Measurements from ENCODE around the gene CAMK1G. TPM values are rescaled to one million over a fixed set of nuclear protein-coding genes. Genes with fewer than 3 reads are reported as not detected.

CAMK1G gene
- total and polyA plus RNA-seq, 3 experiments from 2014 or later = not detected

GRCh38 chr1:209652873-209653401, 69.4 kb downstream of the CAMK1G start:
- Mint-ChIP-seq H3K36me3 (no peaks in the 10 kb centered on the region), H3K27ac (peak overlapping the region in 4 of 8 donors; percentile 11 to 68 (median 46)), H3K9me3 (no peaks in the 10 kb centered on the region), H3K27me3 (peaks cover 0 to 5% of the 10 kb centered on the region in 2 donors), H3K4me3 (no peak overlapping the region), H3K4me1 (peaks cover 3 to 18% (median 11%) of the 10 kb centered on the region in 3 donors)
- ChIA-PET CTCF (interaction anchor here (1.1 kb wide), 1 partner anchor 14 kb away, joined by 3 read pairs; no protein-coding TSS in a partner anchor), POLR2A (no interaction called here)
- no peak for DNase-seq
- H3K36me3 ChIP-seq (ENCODE audit: insufficient read depth, low read length) = no peaks in the 10 kb centered on the region
- no peak overlapping the region for H3K4me3 ChIP-seq (ENCODE audit: low read length)
- peaks cover 4% of the 10 kb centered on the region for H3K4me1 ChIP-seq (ENCODE audit: insufficient read depth, low read length)
- no peaks in the 10 kb centered on the region for H3K27me3 ChIP-seq (ENCODE audit: insufficient read depth, low read length, poor library complexity, severe bottlenecking)
- H3K27ac ChIP-seq (ENCODE audit: low read depth, low read length) = no peak overlapping the region
- H3K9me3 ChIP-seq (ENCODE audit: low read length) = no peaks in the 10 kb centered on the region

- DNase-seq = no peak
- Histone ChIP-seq H3K4me1 (ENCODE audit: insufficient read depth, low read length) (peaks cover 4% of the 10 kb centered on the region), H3K4me3 (ENCODE audit: low read length) (no peak overlapping the region), H3K27me3 (ENCODE audit: insufficient read depth, low read length, poor library complexity, severe bottlenecking) (no peaks in the 10 kb centered on the region), H3K36me3 (ENCODE audit: insufficient read depth, low read length) (no peaks in the 10 kb centered on the region), H3K9me3 (ENCODE audit: low read length) (no peaks in the 10 kb centered on the region), H3K27ac (ENCODE audit: low read depth, low read length) (no peak overlapping the region)
- H3K4me3 Mint-ChIP-seq = no peak overlapping the region
- POLR2A ChIA-PET = no interaction called here
- peaks cover 3 to 18% (median 11%) of the 10 kb centered on the region in 3 donors for H3K4me1 Mint-ChIP-seq
- peak overlapping the region in 3 of 8 donors; percentile 20 to 94 (median 51) for H3K27ac Mint-ChIP-seq
- peaks cover 5% of the 10 kb centered on the region in 2 donors for H3K27me3 Mint-ChIP-seq
- H3K36me3 Mint-ChIP-seq = no peaks in the 10 kb centered on the region
- no peaks in the 10 kb centered on the region for H3K9me3 Mint-ChIP-seq
- CTCF ChIA-PET = interaction anchor here (1.1 kb wide), 1 partner anchor 39 kb away, joined by 3 read pairs; no protein-coding TSS in a partner anchor
Observed at GRCh38 chr1:209653915-209654351, 70.4 kb downstream of the CAMK1G start.

DNA sequence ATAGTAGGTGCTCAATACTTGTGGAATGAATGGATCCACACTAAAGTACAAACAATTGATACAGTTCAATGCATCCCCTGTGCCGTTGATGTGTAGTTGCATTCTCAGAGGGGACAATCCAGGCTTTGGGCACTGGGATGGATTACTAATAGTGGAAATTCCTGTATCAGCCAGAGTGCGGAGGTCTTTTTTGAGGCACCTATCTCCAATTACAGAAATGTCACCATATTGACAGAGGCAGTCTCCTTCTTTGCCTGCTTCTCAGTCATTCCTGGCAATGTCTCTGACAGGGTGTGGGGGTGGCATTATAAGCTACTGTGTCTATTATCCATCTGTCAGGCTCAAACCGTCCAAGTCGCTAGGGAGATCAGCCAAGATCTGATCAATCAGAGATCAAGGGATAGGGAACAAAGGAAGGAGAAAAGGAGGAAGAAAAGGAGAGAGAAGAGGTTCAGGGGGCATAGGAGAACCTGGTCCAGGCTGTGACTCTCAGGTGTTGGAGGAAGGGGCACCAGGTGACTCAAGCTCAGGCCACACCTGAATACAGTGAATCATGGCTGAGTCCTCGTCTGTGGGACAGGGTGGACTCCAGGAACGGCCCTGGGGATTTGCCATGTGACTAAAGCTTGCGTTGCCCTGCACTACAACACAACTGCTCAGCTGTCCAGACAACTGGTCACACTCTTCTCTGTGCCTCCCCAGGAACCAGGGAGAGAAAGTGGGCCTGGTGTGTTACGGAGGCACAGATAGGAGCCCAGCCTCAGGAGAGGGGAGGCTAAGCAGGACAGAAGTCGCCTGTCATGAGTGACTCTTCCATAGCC, 72.1 kb downstream of the CAMK1G start:
- no peaks in the 10 kb centered on the region for H3K36me3 Mint-ChIP-seq
- H3K27me3 ChIP-seq (ENCODE audit: insufficient read depth, low read length, poor library complexity, severe bottlenecking) = no peaks in the 10 kb centered on the region
- no peak overlapping the region for H3K4me3 ChIP-seq (ENCODE audit: low read length)
- H3K27ac ChIP-seq (ENCODE audit: low read depth, low read length) = no peak overlapping the region
- H3K4me1 ChIP-seq (ENCODE audit: insufficient read depth, low read length) = peaks cover 4% of the 10 kb centered on the region
- no peak for DNase-seq
- H3K4me3 Mint-ChIP-seq = no peak overlapping the region
- H3K4me1 Mint-ChIP-seq = peaks cover 8 to 23% (median 12%) of the 10 kb centered on the region in 3 donors
- no peaks in the 10 kb centered on the region for H3K9me3 Mint-ChIP-seq
- H3K36me3 ChIP-seq (ENCODE audit: insufficient read depth, low read length) = no peaks in the 10 kb centered on the region
- ChIA-PET CTCF (no interaction called here), POLR2A (no interaction called here)
- H3K27me3 Mint-ChIP-seq = peaks cover 5 to 6% of the 10 kb centered on the region in 2 donors
- H3K9me3 ChIP-seq (ENCODE audit: low read length) = no peaks in the 10 kb centered on the region
- no peak overlapping the region for H3K27ac Mint-ChIP-seq

GRCh38 chr1:209657140-209657879, 73.8 kb downstream of the CAMK1G start:
- DNase-seq = no peak
- H3K4me1 ChIP-seq (ENCODE audit: insufficient read depth, low read length) = peaks cover 4% of the 10 kb centered on the region
- no peak overlapping the region for H3K27ac ChIP-seq (ENCODE audit: low read depth, low read length)
- Mint-ChIP-seq H3K4me1 (peaks cover 5 to 10% (median 6%) of the 10 kb centered on the region in 3 donors), H3K27me3 (peaks cover 5 to 6% of the 10 kb centered on the region in 2 donors), H3K9me3 (no peaks in the 10 kb centered on the region), H3K4me3 (no peak overlapping the region), H3K27ac (no peak overlapping the region), H3K36me3 (no peaks in the 10 kb centered on the region)
- no peaks in the 10 kb centered on the region for H3K9me3 ChIP-seq (ENCODE audit: low read length)
- POLR2A ChIA-PET = no interaction called here
- CTCF ChIA-PET = interaction anchor here (1.1 kb wide), 1 partner anchor 9 kb away, joined by 3 read pairs; no protein-coding TSS in a partner anchor
- no peaks in the 10 kb centered on the region for H3K36me3 ChIP-seq (ENCODE audit: insufficient read depth, low read length)
- H3K4me3 ChIP-seq (ENCODE audit: low read length) = no peak overlapping the region
- H3K27me3 ChIP-seq (ENCODE audit: insufficient read depth, low read length, poor library complexity, severe bottlenecking) = no peaks in the 10 kb centered on the region

- no peak overlapping the region for H3K4me3 ChIP-seq (ENCODE audit: low read length)
- H3K36me3 Mint-ChIP-seq = no peaks in the 10 kb centered on the region
- DNase-seq = no peak
- H3K9me3 ChIP-seq (ENCODE audit: low read length) = no peaks in the 10 kb centered on the region
- H3K27ac Mint-ChIP-seq = no peak overlapping the region
- no peak overlapping the region for H3K27ac ChIP-seq (ENCODE audit: low read depth, low read length)
- no peak overlapping the region for H3K4me3 Mint-ChIP-seq
- peaks cover 5 to 6% of the 10 kb centered on the region in 2 donors for H3K27me3 Mint-ChIP-seq
- no peaks in the 10 kb centered on the region for H3K36me3 ChIP-seq (ENCODE audit: insufficient read depth, low read length)
- no peaks in the 10 kb centered on the region for H3K27me3 ChIP-seq (ENCODE audit: insufficient read depth, low read length, poor library complexity, severe bottlenecking)
- peaks cover 5 to 10% (median 6%) of the 10 kb centered on the region in 3 donors for H3K4me1 Mint-ChIP-seq
- H3K9me3 Mint-ChIP-seq = no peaks in the 10 kb centered on the region
- ChIA-PET CTCF (no interaction called here), POLR2A (no interaction called here)
- peaks cover 4% of the 10 kb centered on the region for H3K4me1 ChIP-seq (ENCODE audit: insufficient read depth, low read length)
Observed at GRCh38 chr1:209657918-209658317, 74.4 kb downstream of the CAMK1G start.

DNA sequence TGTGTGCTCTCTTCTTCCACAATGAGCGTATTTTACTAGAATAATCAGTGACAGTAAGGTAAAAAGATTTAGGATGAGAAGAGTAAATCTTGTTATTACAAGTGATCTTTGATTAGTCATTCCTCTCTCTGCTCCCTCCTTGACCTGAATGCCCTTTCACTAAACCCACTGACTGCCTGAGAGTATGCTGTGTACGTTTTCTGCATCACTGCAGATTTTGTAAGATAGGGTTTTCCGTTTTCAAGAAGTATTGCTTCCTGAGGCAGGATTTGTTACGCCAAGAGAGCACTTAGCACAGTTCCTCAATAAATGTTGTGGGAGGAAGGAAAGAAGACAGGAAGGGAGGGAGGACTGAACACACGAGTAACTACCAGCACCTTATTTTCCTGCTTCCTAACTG, 76.4 kb downstream of the CAMK1G start:
- H3K27ac ChIP-seq (ENCODE audit: low read depth, low read length) = no peak overlapping the region
- Mint-ChIP-seq H3K9me3 (no peaks in the 10 kb centered on the region), H3K27ac (peak overlapping the region in 3 of 8 donors; percentile 17 to 60 (median 52)), H3K36me3 (peaks cover 0 to 1% (median 0%) of the 10 kb centered on the region in 3 donors), H3K4me1 (peaks cover 5 to 10% (median 6%) of the 10 kb centered on the region in 3 donors), H3K4me3 (no peak overlapping the region), H3K27me3 (peaks cover 5 to 6% of the 10 kb centered on the region in 2 donors)
- H3K4me3 ChIP-seq (ENCODE audit: low read length) = no peak overlapping the region
- no peaks in the 10 kb centered on the region for H3K27me3 ChIP-seq (ENCODE audit: insufficient read depth, low read length, poor library complexity, severe bottlenecking)
- CTCF ChIA-PET = no interaction called here
- POLR2A ChIA-PET = no interaction called here
- no peaks in the 10 kb centered on the region for H3K4me1 ChIP-seq (ENCODE audit: insufficient read depth, low read length)
- DNase-seq = no peak
- no peaks in the 10 kb centered on the region for H3K9me3 ChIP-seq (ENCODE audit: low read length)
- no peaks in the 10 kb centered on the region for H3K36me3 ChIP-seq (ENCODE audit: insufficient read depth, low read length)

GRCh38 chr1:209661071-209661470, 77.6 kb downstream of the CAMK1G start:
- Mint-ChIP-seq H3K27ac (peak overlapping the region in 1 of 8 donors; percentile 25), H3K36me3 (peaks cover 0 to 1% (median 0%) of the 10 kb centered on the region in 3 donors), H3K9me3 (no peaks in the 10 kb centered on the region), H3K4me3 (no peak overlapping the region), H3K4me1 (peaks cover 5 to 10% (median 6%) of the 10 kb centered on the region in 3 donors), H3K27me3 (peaks cover 4 to 5% of the 10 kb centered on the region in 2 donors)
- no peaks in the 10 kb centered on the region for H3K9me3 ChIP-seq (ENCODE audit: low read length)
- no peaks in the 10 kb centered on the region for H3K36me3 ChIP-seq (ENCODE audit: insufficient read depth, low read length)
- DNase-seq = no peak
- H3K27me3 ChIP-seq (ENCODE audit: insufficient read depth, low read length, poor library complexity, severe bottlenecking) = no peaks in the 10 kb centered on the region
- no peak overlapping the region for H3K27ac ChIP-seq (ENCODE audit: low read depth, low read length)
- CTCF ChIA-PET = no interaction called here
- no peaks in the 10 kb centered on the region for H3K4me1 ChIP-seq (ENCODE audit: insufficient read depth, low read length)
- POLR2A ChIA-PET = no interaction called here
- H3K4me3 ChIP-seq (ENCODE audit: low read length) = no peak overlapping the region
